GM13977 (cell line): Measurements from ENCODE around the gene TCF23.

Source experiments
- DNase-seq: peaks from one replicate; pipeline ENCODE4 v3.0.0; 2012; ENCODE audit warnings: low spot score
- in situ Hi-C: fragments of 300-500 bp; cut with MboI; formaldehyde crosslinking; loops from one replicate; pipeline ENCODE4 v1.12.0; 2022; ENCODE audit warnings: low sequenced_read_pairs, low pct_unique_long_range_greater_than_20kb, mixed read lengths, inconsistent platforms; ENCODE audit not compliant: unreplicated experiment
- TF ChIP-seq, protein P1 (sequence below): IDR thresholded peaks from 2 replicates; pipeline ENCODE4 v1.5.1; 2012; ENCODE audit warnings: mild to moderate bottlenecking, control low read depth; ENCODE audit not compliant: insufficient read depth; ENCODE audit errors: extremely low read depth, missing control alignments

The TCF23 gene

DNA sequence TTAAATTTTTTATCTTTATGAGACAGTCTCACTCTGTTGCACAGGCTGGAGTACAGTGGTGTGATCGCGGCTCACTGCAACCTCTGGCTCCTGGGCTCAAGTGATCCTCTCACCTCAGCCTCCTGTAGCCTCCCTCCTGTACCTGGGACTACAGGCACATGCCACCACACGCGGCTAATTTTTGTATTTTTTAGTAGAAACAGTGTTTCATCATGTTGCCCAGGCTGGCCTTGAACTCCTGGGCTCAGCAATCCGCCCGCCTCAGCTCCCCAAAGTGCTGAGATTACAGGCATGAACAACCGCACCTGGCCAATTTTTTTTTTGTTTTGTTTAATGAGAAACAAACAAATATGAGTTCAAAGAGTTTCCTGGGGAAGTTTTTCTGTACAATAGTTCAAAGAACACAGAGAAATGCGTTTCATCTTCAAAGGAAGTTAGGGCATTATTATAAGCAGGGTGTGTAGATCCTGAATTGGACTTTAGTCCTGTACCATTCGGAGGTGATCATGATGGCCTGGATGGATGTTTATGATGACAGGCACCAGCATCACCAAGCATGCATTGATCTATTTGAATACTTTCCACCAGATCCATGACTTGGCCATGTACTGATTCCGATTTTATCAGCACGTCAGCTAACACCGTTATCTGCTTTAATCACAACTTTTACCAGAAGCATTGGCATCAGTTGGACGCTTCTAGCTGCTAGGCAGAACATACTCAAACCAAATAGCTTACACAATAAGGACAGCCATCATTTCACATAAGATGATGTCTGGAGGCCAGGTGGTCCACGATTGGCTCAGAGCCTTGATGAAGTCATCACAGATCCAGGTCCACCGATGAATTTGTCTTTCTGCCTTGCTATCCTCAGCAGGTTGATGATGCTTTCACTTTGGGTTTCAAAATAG lies 28.9 kb downstream of the TCF23 start:
- in situ Hi-C loops = loop anchor here (25.0 kb wide), 1 partner anchor 215 kb away; the partner anchor contains the start of gene MAPRE3
- TF ChIP-seq, protein P1, sequence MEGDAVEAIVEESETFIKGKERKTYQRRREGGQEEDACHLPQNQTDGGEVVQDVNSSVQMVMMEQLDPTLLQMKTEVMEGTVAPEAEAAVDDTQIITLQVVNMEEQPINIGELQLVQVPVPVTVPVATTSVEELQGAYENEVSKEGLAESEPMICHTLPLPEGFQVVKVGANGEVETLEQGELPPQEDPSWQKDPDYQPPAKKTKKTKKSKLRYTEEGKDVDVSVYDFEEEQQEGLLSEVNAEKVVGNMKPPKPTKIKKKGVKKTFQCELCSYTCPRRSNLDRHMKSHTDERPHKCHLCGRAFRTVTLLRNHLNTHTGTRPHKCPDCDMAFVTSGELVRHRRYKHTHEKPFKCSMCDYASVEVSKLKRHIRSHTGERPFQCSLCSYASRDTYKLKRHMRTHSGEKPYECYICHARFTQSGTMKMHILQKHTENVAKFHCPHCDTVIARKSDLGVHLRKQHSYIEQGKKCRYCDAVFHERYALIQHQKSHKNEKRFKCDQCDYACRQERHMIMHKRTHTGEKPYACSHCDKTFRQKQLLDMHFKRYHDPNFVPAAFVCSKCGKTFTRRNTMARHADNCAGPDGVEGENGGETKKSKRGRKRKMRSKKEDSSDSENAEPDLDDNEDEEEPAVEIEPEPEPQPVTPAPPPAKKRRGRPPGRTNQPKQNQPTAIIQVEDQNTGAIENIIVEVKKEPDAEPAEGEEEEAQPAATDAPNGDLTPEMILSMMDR = no peak
- no peak for DNase-seq

DNA sequence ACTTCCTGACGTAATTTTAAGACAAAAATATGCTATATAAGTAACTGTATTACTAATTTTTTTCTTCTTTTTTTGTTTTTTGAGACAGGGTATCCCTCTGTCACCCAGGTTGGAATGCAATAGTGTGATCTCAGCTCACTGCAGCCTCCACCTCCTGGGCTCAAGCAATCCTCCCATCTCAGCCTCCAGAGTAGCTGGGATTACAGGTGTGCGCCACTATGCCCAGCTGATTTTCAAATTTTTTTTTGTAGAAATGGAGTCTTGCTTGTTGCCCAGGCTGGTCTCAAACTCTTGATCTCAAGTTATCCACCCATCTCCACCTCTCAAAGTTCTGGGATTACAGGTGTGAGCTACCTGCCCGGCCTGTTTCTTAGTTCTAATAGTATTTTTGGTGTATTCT lies 29.7 kb downstream of the TCF23 start:
- in situ Hi-C loops = loop anchor here (25.0 kb wide), 1 partner anchor 216 kb away; the partner anchor contains the start of gene MAPRE3

GRCh38 chr2:27179344-27180000 lies 30.7 kb downstream of the TCF23 start:
- in situ Hi-C loops = loop anchor here (25.0 kb wide), 1 partner anchor 217 kb away; the partner anchor contains the start of gene MAPRE3
- TF ChIP-seq, protein P1 = no peak
- no peak for DNase-seq

More for the DNA sequence above, 29.7 kb downstream of the TCF23 start:
- DNase-seq = no peak
- TF ChIP-seq, protein P1 = no peak

- in situ Hi-C loops = loop anchor here (25.0 kb wide), 1 partner anchor 220 kb away; the partner anchor contains the start of gene MAPRE3
- DNase-seq = no peak
- TF ChIP-seq, protein P1 = no peak
Observed at GRCh38 chr2:27182346-27182745, 33.5 kb downstream of the TCF23 start.

DNA sequence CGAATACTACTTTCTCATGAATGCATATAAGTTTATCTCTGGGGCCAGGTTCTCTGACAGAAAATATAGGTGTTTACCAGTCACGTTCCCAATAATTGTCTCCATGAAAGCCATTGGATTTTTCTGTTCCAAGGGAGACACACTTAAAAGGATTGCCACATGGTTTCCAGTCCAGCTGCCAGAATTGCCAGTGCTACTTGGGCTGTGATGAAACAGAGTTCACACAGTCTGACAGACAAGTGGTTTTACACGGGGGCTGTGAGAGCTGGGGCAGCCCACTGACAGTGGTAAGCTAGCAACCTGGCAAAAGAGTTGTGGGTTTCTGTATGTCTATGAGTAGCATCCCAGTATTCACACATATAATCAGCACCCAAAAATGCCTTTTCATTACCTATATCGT lies 35.3 kb downstream of the TCF23 start:
- no peak for DNase-seq
- TF ChIP-seq, protein P1 = no peak
- in situ Hi-C loops = loop anchor here (25.0 kb wide), 1 partner anchor 222 kb away; the partner anchor contains the start of gene MAPRE3

GRCh38 chr2:27185331-27186026 lies 36.7 kb downstream of the TCF23 start:
- TF ChIP-seq, protein P1 = no peak

More at GRCh38 chr2:27185331-27186026, 36.7 kb downstream of the TCF23 start:
- in situ Hi-C loops = loop anchor here (25.0 kb wide), 1 partner anchor 223 kb away; the partner anchor contains the start of gene MAPRE3
- DNase-seq = no peak
